ENCODE measurements around the gene HS3ST5.

Gene HS3ST5

GRCh38 chr6:114216789-114217467 is 125.9 kb downstream of the HS3ST5 start:
- intact Hi-C loops (cut with DNase I): no loop called here
- no peak for DNase-seq

- DNase-seq: no peak
- intact Hi-C loops (cut with DNase I): no loop called here
These were observed 132.4 kb downstream of the HS3ST5 start for GRCh38 chr6:114210467-114210866.

GRCh38 chr6:114203460-114203859 is 139.4 kb downstream of the HS3ST5 start:
- no peak for DNase-seq
- intact Hi-C loops (cut with DNase I): no loop called here

GRCh38 chr6:114202389-114202788 is 140.4 kb downstream of the HS3ST5 start:
- intact Hi-C loops (cut with DNase I): no loop called here
- DNase-seq: no peak

GRCh38 chr6:114200891-114201290 is 141.9 kb downstream of the HS3ST5 start:
- DNase-seq: no peak
- intact Hi-C loops (cut with DNase I): no loop called here

GRCh38 chr6:114195631-114196403 is 147.0 kb downstream of the HS3ST5 start:
- intact Hi-C loops (cut with DNase I): no loop called here
- DNase-seq: no peak

GRCh38 chr6:114195027-114195365 is 147.8 kb downstream of the HS3ST5 start:
- DNase-seq: no peak

GRCh38 chr6:114194362-114195026 is 148.3 kb downstream of the HS3ST5 start:
- no peak for DNase-seq
- intact Hi-C loops (cut with DNase I): no loop called here

More at GRCh38 chr6:114195027-114195365, 147.8 kb downstream of the HS3ST5 start:
- intact Hi-C loops (cut with DNase I): no loop called here

GRCh38 chr6:114187563-114187962 is 155.3 kb downstream of the HS3ST5 start:
- intact Hi-C loops (cut with DNase I): no loop called here
- no peak for DNase-seq

GRCh38 chr6:114181664-114182063 is 161.2 kb downstream of the HS3ST5 start:
- DNase-seq: no peak
- intact Hi-C loops (cut with DNase I): no loop called here

GRCh38 chr6:114179411-114179810 is 163.4 kb downstream of the HS3ST5 start:
- intact Hi-C loops (cut with DNase I): no loop called here
- DNase-seq: no peak

- intact Hi-C loops (cut with DNase I): no loop called here
- no peak for DNase-seq
These were observed 166.1 kb downstream of the HS3ST5 start for GRCh38 chr6:114176726-114177125.

- no peak for DNase-seq
- intact Hi-C loops (cut with DNase I): no loop called here
These were observed 170.1 kb downstream of the HS3ST5 start for GRCh38 chr6:114172576-114173260.

GRCh38 chr6:114171473-114171872 is 171.3 kb downstream of the HS3ST5 start:
- DNase-seq: no peak
- intact Hi-C loops (cut with DNase I): no loop called here

GRCh38 chr6:114170958-114171387 is 171.8 kb downstream of the HS3ST5 start:
- intact Hi-C loops (cut with DNase I): no loop called here
- DNase-seq: no peak

- intact Hi-C loops (cut with DNase I): no loop called here
These were observed 172.5 kb downstream of the HS3ST5 start for GRCh38 chr6:114170372-114170771.

GRCh38 chr6:114169763-114170162 is 173.1 kb downstream of the HS3ST5 start:
- intact Hi-C loops (cut with DNase I): loop anchor here (10.0 kb wide), 1 partner anchor 105 kb away; no protein-coding TSS in a partner anchor

More at GRCh38 chr6:114170372-114170771, 172.5 kb downstream of the HS3ST5 start:
- DNase-seq: no peak

GRCh38 chr6:114167583-114168576 is 174.9 kb downstream of the HS3ST5 start:
- intact Hi-C loops (cut with DNase I): loop anchor here (10.0 kb wide), 1 partner anchor 107 kb away; no protein-coding TSS in a partner anchor

More at GRCh38 chr6:114169763-114170162, 173.1 kb downstream of the HS3ST5 start:
- DNase-seq: no peak

GRCh38 chr6:114164207-114164606 is 178.6 kb downstream of the HS3ST5 start:
- DNase-seq: no peak
- intact Hi-C loops (cut with DNase I): loop anchor here (10.0 kb wide), 1 partner anchor 111 kb away; no protein-coding TSS in a partner anchor

More at GRCh38 chr6:114167583-114168576, 174.9 kb downstream of the HS3ST5 start:
- peak in 1 of 10 donors; percentile 24 for DNase-seq

All from posterior cingulate gyrus (tissue), 11 donors.